HG02759 (cell line): ENCODE measurements around the gene DCAF10.
"Not testable (repeated sequence)": the region's sequence is repeated elsewhere in the genome, so short reads cannot be mapped to it uniquely, and the experiment has no call there.

Experiments
- ATAC-seq: cut with Tn5 transposase; IDR thresholded peaks from one replicate; pipeline ENCODE4 v1.9.1; 2021; ENCODE audit warnings: mild to moderate bottlenecking, moderate library complexity; ENCODE audit not compliant: unreplicated experiment

Gene DCAF10

DNA sequence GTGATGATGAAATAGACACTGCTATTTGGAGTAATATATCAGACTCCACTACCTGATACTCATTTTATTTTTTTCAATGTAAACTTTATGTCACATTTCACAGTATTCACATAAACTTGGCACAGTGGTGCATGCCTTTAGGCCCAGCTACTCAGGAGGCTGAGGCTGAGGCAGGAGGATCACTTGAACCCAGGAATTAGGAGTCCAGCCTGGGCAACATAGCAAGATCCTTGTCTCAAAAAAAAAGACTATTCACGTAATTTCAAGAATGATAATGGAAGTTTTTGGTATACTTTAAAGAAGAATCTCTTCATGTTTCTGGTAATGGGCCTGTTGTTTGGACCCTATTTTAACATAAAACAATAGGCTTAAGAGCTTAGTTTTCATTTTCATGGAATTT, 56.0 kb downstream of the DCAF10 start:
- ATAC-seq: no peak

GRCh38 chr9:37859043-37859442, 58.4 kb downstream of the DCAF10 start:
- ATAC-seq: no peak

DNA sequence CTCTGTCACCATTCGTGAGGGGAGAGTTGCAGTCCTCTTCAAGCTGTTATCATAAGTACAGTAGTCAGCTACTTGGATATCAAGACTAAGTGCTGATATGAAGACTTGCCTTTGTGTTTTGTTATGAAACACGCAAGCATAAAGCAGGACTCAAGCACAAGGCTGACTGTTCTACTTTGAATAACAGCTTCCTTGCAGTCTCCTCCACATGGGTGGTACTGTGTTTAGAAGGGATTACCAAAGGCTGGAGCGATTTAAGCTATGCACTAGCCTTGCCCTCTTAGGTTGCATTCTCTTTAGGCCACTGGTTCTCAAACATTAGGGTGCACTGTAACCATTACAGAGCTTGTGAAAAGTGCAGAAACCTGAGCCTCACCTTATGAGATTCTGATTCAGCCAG, 61.9 kb downstream of the DCAF10 start:
- ATAC-seq: no peak

- no peak for ATAC-seq
Observed at GRCh38 chr9:37870081-37870798, 69.6 kb downstream of the DCAF10 start.

DNA sequence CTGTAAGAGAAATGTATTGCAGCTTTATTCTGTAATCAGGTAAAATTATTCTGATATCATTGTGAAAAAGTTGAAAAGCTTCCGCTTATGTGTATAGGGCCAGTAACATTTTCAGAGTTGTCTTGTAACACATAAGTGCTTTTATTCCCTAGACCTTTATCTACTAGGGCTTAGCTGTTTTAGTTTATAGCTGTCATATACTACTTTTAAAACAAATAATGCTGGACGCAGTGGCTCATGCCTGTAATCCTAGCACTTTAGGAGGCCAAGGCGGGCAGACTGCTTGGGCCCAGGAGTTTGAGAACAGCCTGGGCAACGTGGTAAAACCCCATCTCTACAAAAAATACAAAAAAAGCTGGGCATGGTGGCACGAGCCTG, 70.2 kb downstream of the DCAF10 start:
- no peak for ATAC-seq

DNA sequence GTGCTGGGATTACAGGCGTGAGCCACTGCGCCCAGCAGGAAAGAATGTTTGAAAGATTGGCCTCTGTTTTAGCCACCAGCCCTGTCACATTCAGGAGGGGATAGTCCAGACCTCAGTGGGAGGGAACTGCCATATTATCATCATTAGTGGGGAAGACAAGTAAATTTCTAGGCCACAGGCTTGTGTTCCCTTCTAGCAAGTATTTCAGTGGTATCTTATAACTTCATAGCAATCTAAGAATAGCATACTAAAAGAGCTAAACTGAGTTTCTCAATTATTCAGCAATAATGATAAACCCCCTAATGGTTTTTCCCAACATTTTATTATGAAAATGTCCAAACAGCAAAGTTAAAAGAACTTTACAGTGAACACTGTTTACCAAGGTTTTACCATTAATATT, 73.4 kb downstream of the DCAF10 start:
- no peak for ATAC-seq

- ATAC-seq: no peak
Observed at GRCh38 chr9:37876376-37876775, 75.8 kb downstream of the DCAF10 start.

GRCh38 chr9:37880916-37881479, 80.4 kb downstream of the DCAF10 start:
- ATAC-seq: no peak

GRCh38 chr9:37887977-37888583, 87.5 kb downstream of the DCAF10 start:
- ATAC-seq: not testable (repeated sequence)

GRCh38 chr9:37889536-37889935, 88.9 kb downstream of the DCAF10 start:
- ATAC-seq: no peak

DNA sequence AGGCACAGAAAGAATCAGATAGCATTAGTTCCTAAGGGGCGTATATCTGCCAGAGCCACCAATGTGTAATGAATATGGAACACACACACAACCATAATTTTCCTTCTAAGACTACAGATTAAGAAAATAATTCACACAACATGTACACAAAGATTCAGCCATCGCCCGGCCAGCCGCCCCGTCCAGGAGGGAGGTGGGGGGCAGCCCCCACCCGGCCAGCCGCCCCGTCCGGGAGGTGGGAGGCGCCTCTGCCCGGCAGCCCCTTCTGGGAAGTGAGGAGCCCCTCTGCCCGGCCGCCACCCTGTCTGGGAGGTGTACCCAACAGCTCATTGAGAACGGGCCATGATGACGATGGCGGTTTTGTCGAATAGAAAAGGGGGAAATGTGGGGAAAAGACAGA, 90.4 kb downstream of the DCAF10 start:
- not testable (repeated sequence) for ATAC-seq

- ATAC-seq: no peak
Observed at GRCh38 chr9:37892063-37892462, 91.5 kb downstream of the DCAF10 start.

GRCh38 chr9:37897665-37898064, 97.1 kb downstream of the DCAF10 start:
- no peak for ATAC-seq

DNA sequence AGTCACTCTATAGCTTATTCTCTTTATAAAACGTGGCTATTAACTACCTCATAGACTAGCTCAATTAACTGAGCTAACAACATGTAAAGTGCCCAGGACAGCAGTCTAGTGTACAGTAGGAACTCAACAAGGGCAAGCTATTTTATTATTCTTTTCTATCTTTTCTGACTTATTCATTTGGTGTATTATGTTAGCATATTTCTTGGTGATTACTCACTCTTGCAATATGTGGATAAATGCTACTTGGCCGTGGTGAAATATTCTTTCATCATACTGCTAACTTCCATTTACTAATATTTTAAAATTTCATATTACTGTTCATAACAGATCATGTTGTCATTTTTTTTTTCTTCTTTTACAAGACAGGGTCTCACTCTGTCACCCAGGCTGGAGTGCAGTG, 98.4 kb downstream of the DCAF10 start:
- ATAC-seq: no peak

DNA sequence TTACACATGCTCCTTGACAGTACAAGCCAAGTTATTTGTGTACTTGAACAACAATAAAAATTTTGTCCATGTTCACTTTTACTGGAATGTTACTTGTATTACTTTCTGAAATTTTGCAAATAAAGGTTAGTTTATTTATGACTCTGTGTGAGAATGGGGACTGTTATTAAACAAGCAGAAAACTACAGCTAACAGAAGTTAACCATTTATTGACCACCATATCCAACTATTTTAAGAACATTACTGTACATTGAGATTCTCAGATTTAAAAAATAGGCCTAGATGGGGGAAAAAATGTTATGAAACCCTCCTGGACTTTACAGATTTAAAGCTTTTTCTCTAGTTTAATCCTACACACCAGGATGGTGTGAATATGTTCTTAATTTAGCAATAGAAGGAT, 101.5 kb downstream of the DCAF10 start:
- ATAC-seq: no peak

- peak; percentile 4 for ATAC-seq
Observed at GRCh38 chr9:37902796-37903646, 102.4 kb downstream of the DCAF10 start.

GRCh38 chr9:37903647-37904444, 103.2 kb downstream of the DCAF10 start, which contains the start of gene SLC25A51:
TSS of gene SLC25A51 (minus strand) at chr9:37904127. CDS start at chr9:37888550, 15,577 bp downstream.
- peak; percentile 92 for ATAC-seq

- no peak for ATAC-seq
Observed at GRCh38 chr9:37904445-37905130, 104.0 kb downstream of the DCAF10 start.

DNA sequence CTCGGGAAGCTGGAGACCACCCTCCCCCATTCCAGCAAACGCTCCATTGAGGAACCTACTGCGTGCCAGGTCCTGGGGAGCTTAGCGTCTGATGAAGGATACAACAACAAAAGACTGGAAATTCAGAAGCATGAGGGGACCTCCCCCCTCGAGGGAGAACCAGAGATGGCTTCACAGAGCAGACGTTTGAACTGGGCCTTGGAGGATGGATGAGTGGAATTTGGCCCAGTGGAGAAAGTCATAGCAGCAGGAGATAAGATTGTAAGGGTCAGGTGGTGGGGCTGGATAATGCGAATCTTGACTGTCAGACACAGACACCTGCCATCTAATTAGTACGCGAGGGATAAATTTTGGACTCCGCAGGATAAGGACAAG, 104.5 kb downstream of the DCAF10 start:
- no peak for ATAC-seq

DNA sequence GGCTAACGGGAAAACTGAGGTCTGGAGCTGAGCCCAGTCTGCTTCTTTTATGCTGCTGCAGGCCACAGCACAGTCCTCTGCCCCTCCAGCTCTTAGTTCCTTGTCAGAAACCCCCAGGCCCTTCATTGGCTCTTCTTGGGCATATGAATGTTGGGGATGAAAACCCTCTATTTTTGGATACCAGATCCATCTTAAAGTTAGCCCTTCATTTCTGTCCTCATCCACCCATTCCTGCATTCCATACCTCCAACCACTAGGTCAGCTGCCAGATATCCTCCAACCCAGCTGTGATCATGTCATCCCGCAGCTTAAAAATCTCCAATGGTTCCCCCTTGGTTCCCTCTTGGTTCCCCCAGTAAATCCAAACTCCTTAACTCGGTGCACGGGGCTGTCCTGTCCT, 105.2 kb downstream of the DCAF10 start:
- no peak for ATAC-seq
